HG03460 (cell line): Measurements from ENCODE around the gene ANKLE1.

ENCODE experiments used
- ATAC-seq: cut with Tn5 transposase; IDR thresholded peaks from one replicate; pipeline ENCODE4 v1.9.1; 2021; ENCODE audit not compliant: unreplicated experiment

ANKLE1 gene

DNA sequence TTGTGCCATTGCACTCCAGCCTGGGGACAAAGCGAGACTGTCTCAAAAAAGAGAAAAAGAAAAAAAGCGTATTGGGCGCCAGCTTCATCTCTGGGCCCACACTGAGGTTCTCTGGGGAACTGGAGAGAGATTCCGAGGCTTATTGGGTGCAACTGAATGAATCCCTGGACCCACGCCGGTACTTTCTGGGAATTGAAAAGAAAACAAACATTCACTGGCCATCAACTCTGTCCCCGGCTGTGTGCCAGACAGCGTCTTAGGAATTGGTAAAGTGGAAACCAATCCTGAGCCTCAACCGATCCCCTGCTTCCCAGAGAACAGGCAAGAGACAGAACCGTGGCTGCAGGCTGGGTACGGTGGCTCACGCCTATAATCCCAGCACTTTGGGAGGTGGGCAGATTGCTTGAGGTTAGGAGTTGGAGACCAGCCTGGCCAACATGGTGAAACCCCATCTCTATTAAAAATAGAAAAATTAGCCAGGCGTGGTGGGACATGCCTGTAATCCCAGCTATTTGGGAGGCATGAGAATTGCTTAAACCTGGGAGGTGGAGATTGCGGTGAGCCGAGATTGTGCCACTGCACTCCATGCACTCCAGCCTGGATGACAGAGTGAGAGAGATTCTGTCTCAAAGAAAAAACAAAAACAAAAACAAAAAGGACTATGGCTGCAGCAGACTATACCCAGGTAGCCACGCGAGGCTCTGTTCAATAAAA lies 44.3 kb downstream of the ANKLE1 start:
- no peak for ATAC-seq

DNA sequence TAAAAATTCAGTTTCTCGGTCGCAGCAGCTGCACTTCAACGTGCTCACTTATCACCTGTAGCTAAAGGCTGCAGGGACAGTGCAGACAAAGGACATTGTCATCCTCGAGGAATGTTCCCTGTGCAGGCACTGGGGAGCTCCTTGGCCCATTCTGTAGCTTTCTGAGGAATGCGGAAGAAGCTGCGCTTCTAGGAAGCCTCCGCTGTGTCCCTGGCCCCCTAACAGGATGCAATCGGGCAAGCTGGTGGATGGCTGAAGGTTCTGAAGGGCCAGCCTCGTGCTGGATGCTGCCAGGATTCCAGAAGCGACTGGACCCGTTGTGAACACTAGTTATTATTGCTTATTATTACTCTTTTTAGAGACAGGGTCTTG lies 44.9 kb downstream of the ANKLE1 start:
- no peak for ATAC-seq

DNA sequence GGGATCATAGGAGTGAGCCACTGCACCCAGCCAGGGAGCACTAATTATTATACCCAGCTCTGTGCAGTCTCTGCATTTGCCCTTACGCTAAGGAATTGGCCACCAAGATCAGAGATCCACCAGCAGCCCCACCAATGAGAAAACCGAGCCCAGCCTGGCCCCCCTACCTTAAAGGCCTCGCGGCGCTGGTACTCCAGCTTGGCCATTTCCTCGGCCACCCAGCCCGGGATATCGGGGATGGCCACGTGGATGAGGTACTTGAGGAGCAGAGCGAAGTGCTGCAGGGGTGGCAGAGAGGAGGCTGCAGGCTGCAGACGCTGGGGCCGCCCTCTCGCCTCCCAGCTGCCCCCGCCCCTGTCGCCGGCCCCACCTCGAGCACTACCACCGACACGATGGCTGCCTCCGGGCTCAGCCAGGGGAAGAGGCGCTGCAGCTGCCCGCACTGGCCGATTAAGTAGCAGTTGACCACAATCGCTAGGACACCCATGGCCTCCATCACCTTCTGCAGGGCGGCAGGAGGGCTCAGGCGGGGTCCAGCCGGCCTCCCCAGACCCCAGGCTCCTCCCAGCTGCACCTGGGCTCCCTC lies 45.5 kb downstream of the ANKLE1 start:
- ATAC-seq, result no peak

DNA sequence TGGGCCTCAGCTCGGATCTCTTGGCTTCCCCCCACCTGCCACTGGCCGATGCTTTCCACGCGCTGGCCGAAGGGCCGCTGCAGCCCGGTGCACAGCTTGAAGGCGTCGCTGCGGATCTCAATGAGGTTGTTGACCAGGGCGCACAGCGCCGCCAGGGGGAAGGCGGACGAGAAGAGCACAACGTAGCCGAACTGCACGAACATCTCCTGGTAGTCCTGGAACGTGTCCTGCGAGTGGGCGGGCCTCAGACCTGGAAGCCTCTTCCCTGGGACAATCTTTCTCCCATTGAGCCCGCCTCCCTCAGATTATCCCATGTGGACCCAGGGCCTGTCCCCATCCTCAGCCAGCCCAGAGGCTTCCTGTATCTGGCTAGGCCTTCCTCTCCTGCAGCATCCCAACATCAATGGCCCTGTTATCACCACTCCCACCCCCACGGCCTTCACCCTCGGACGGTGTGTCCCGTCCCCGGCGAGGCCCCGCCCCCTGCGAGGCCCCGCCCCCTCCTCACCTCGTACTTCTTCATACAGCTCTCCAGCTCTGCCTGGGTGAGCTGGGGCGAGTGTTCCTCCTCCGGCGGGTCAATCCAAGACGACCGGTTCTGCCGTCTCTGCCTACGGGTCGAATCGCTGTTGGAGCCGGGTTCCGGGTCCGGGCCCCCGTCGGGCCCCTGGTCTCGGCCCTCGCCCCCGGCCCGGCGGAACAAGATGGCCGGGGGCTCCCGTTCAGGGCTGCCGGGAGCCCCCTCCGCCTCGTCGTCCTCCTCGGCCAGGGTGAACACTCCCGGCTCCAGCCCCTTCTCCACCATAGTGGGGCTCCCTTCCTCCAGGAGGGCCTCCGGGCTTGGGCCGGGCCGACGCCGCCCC lies 46.2 kb downstream of the ANKLE1 start:
- ATAC-seq, result no peak

DNA sequence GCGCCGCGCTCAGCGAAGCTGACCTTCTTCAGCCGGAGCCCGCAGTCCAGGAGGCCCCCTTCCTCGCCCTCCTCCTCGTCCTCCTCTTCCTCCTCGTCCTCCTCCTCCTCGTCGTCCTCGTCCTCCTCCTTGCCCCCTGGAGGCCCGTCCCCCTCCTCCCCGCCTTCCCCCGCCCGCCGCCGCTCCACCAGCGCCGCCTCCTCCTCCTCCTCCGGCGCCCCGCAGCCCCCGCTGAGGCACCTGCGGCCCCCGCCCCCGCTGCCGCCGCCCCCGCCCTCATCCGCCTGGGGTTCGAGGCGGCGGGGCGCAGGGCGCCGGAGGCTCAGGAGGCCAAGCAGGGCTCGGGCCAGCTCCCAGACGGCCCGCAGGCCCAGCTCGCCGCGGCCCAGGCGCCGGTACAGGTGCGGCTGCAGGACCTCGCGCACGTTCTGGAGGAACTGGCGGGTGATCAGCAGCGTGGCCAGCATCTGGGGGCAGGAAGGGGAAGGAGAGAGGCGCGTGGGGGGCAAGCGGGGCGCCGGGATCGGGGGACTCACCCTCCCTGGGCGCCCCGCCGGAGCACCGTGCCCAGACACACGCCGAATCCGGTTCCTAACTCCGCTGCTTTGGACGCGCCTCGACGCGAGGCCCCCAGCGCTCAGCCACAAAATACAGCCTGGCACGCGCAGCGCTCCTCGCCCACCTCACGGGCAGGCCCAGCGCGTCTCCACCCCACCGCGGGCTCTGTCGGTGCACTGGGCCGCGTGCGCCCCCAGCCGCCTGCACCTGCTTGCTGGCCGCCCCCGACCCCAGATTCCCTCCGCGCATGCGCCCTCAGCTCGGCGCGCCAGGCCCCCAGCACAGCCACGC lies 47.0 kb downstream of the ANKLE1 start:
- ATAC-seq, result no peak

DNA sequence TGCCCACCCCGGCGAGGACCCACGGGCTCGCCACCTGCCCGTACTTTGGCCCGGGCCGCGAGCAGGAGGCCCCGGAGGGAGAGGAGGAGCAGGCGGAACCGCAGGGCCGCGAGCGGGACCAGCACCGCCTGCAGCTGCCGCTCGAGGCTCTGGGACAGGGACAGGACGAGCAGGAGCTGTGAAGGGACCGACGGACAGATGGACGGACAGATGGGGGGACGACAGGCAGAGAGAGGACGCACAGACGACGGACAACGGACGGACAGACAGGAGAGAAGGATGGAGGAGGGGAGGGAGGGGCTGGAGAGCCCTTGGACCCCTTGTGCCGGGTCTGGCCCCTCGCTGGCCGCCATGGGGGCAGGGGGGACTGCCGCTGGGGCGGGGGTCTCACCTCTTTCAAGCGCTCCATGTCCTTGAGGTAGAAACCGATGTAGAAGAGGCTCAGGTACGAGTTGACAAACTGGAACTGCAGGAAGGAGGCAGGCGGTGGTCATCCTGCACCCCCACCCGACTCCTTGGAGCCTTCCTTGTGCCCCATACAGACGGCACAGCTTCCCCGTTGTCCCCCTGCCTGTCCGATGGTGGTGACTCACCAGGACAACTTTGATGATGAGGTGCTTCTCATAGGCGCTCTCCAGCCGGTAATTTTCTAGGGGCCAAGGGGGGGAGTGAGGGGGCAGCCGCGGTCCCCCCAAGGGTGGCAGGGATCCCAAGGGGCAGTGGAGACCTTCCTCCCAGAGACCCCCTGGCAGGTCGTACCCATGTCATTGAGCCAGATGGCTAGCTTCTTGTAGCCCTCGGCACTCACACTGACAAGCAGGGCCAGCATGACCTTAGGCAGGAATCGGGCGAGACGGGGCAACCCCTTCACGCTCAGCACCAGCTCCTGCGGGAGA lies 47.9 kb downstream of the ANKLE1 start:
- no peak for ATAC-seq

DNA sequence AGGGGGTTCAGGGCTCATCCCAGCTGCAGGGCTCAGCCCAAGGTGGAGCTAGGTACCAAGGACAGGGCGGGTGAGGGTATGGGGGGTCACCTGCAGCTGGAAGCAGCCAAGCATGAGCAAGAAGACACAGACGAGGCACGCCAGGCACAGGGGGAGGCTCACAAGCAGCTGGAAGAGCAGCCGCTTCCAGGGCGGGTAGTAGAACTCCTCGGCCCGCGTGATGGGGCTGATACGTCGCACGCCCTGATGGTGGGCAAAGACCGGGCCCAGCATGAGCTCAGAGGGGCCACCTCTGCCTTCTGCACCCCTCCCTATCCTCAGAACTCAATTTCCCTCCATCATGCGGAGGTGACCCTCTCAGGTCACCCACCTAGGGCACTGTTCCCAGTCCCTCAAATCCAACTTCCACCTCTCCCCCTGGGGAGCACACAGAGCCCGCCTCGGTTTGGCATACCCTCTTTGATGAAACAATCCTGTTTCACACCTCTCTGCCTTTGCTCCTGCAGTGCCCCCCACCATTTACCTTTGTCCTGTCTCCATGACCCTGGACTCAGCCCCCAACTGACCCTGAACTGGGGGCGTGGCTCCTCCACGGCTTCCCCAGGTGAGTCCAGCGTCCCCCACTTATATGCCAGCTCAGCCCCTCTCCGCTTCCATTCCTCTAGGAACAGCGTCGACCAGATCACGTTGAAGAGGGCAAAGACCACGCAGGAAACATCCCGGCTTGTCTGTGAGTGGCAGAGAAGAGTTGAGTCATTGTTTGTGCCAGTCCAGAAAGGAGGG lies 48.8 kb downstream of the ANKLE1 start:
- ATAC-seq, result no peak

DNA sequence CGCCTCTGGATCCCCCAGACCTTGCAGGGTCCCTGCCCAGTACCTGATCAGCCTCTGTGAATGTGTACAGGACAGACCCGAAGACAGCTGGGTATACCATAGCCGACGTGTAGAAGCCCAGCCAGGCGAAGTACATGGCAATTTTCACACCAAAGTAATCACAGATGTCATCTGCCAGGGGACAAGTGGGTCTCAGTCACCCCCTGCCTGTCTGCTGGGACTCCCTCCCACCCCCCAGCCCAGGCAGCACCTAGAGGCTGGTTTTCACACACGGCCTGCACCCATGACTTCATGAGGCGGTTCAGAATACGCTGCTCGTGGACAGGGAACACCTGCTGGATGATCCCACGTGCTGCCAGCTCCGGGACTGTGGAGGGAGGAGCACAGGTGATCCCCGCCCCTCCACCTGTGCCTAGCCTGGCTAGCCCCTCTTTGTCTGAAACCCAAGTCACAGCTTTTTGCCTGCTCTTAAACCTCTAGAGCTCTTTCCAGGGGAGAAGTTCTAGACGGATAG lies 49.4 kb downstream of the ANKLE1 start:
- no peak for ATAC-seq

DNA sequence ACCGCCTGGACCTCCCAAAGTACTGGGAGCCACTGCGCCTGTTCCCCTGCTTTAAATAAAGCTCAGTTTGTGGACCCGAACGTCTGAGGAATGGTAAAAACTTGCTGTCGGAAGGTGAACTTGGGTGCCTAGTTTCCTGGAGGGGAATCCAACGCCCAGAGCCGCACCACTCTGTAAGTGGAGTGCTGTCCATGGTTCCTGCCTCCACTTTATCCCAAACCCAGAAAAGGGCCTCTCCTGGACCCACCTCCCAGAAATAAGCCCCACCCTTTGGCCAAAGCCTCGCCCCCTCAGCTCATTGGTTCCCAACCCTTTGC lies 50.6 kb downstream of the ANKLE1 start:
- ATAC-seq, result no peak

DNA sequence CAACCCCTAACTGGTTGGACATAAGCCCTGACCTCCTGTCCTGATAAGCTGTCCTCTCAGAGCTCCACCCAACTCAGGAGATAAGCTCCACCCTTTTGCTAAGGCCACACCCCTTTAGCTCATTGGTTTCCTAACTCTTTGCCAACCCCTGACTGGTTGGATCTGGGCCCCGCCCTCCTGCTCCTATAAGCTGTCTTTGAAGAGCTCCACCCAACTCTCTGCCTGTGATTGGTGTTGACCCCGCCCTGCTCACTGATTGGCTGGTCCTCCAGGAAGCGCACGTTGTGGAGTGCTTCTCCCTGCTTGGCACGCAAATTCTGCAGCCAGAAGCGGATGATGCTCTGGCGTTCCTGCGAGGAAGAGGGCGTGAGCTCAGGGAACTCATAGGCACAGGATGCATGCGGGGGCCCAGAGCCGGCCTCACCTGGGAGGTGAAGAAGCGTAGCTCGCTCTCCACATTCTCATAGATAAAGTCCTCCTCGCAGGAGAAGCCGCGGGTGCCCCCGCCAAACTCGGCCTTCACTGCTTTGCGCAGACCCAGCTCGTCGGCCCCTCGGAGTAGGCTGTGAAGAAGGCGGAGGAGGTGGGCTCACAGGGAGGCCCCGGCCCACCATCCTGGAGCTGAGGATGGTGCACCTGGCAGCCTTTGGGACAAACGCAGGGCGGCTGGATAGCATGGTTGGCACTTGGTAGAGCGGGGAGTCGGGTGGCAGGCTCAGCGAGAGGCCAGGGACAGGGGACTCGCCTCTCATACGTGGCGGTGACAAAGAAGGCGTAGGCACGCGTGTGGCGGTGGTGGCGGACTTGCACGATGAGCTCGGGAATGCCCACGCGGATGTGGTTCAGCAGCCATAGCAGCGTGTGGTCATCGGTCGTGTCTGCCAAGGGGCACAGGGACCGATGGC lies 51.2 kb downstream of the ANKLE1 start:
- no peak for ATAC-seq

DNA sequence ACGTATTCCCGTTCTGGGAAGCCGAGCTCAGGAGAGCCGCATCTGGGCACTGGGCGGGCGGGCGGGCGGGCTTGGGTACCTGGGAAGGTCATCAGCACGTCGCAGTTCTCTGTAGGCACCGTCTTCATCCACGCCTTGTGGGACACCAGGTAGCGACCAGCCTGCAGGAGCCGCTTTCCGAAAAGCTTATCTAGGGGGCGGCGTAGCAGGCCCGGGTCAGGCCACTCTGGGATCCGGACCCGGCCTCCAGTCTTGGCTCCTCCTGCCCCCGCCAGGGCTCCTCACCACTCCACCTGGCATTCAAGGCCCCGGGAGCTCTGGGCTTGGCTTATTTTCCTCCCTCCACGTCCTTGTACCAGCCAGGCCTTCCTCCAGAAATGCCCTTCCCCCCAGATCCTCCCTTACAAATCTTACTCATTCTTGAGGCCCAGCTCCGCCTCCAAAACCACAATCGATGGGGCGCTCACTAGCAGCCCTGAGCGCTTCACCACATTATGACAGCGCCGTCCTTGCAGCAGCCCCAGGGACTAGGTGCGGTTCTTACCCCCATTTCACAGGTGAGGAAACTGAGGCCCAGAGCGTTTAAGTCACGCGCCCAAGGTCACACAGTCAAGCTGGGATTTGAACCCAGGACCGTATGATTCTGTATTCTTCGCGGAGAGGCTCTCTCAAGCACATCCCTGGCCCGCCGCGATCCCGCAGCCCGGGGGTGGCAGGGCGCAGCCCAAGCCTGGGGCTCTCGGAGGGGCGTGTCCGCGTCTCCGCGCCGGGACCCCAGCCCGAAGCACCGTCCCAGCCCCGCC lies 52.1 kb downstream of the ANKLE1 start:
- no peak for ATAC-seq

DNA sequence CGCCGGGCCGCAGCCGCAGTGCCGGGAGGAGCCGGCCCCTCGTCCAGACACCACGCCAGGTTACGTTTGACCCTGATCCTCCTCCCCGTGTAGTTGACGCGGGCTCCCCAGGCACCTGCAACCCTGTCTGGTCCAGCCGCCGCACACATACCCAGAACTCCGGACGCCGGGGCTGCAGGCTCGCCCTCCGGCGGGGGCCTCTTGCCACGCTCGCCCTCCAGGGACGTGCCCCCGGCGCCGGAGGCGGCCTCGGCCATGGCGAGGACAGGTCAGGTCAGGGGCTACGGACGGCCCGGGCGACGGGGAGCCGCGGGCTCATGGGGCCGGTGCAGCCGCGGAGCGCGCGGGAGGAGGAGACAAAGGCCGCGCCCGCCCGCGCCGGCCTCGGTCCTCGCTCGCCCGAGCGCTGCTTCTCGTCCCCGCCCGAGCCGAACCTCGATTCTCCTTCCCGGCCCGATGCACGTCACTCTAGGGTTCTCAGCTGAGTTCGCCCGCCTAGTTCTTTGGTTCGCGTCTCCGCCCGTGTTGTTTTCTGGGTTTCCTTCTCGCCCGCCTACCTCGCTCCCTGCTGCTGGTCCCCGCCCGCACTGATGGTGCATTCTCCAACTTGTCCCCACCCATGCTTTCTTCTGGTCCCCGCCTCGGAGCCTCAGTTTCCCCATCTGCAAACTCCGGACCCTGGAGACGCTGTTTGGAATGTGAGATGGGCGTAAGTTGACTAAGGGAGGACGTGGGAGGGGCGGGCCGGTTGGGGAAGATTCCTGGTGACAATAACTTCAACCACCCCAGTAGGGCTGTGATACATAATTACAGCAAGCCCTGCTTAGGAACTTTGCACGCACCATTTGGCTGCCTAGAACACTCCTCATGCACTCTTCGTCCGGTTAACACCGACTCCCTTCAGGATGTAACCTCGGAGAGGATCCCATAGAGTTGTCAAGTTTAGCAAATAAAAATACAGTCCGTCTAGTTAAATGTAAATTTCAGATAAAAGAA lies 53.0 kb downstream of the ANKLE1 start, which contains the start of gene ANO8:
Gene ANO8, minus strand, starts transcription at position 442 of the 996 bp plus-strand sequence. Its CDS starts 185 bp downstream, at position 257.
- peak; percentile 36 for ATAC-seq

DNA sequence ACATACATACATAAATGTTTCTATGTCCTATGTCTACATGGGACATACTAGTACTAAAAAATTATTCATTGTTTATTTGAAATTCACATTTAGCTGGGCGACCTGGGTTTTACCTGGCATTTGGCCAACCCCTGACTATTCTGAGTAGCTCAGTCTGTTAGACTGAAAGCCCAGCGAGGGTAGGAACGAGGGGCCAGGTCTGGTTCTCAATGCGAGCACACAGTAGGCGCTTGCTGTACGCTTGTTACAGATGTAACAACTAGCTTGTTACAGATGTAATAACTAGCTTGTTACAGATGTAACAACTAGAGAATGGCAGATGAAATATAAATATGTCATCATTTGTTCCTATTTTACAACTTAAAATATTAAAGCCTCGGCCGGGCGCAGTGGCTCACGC lies 53.9 kb downstream of the ANKLE1 start:
- ATAC-seq, result no peak
